ENCODE results near the gene PRPH2.

The PRPH2 gene

GRCh38 chr6:42722497-42722896, at the start of gene PRPH2:
Gene PRPH2 (minus strand): TSS chr6:42722597. CDS start chr6:42722334, 263 bp downstream.
- no peak for DNase-seq (ENCODE audit: low spot score)

GRCh38 chr6:42771741-42772100, 49.3 kb upstream of the PRPH2 start:
- DNase-seq (ENCODE audit: low spot score) = no peak

- DNase-seq (ENCODE audit: low spot score) = no peak
Measured at GRCh38 chr6:42769836-42770235, 47.4 kb upstream of the PRPH2 start.

GRCh38 chr6:42769051-42769450, 46.7 kb upstream of the PRPH2 start:
- no peak for DNase-seq (ENCODE audit: low spot score)

GRCh38 chr6:42766163-42766670, 43.8 kb upstream of the PRPH2 start:
- DNase-seq (ENCODE audit: low spot score) = no peak

- no peak for DNase-seq (ENCODE audit: low spot score)
Measured at GRCh38 chr6:42764911-42765648, 42.7 kb upstream of the PRPH2 start.

- DNase-seq (ENCODE audit: low spot score) = no peak
Measured at GRCh38 chr6:42762950-42763349, 40.6 kb upstream of the PRPH2 start.

GRCh38 chr6:42762426-42762859, 40.0 kb upstream of the PRPH2 start:
- no peak for DNase-seq (ENCODE audit: low spot score)

GRCh38 chr6:42761287-42762067, 39.1 kb upstream of the PRPH2 start:
- DNase-seq (ENCODE audit: low spot score) = no peak

GRCh38 chr6:42758756-42759430, 36.5 kb upstream of the PRPH2 start:
- no peak for DNase-seq (ENCODE audit: low spot score)

GRCh38 chr6:42756722-42757121, 34.3 kb upstream of the PRPH2 start:
- DNase-seq (ENCODE audit: low spot score) = no peak

GRCh38 chr6:42754759-42755158, 32.4 kb upstream of the PRPH2 start:
- no peak for DNase-seq (ENCODE audit: low spot score)

GRCh38 chr6:42751055-42751454, 28.7 kb upstream of the PRPH2 start:
- DNase-seq (ENCODE audit: low spot score) = no peak

GRCh38 chr6:42748203-42748898, 26.0 kb upstream of the PRPH2 start:
- DNase-seq (ENCODE audit: low spot score) = no peak

- peak; percentile 90 for DNase-seq (ENCODE audit: low spot score)
Measured at GRCh38 chr6:42746463-42747391, 24.3 kb upstream of the PRPH2 start.

GRCh38 chr6:42745640-42746462, 23.5 kb upstream of the PRPH2 start, which contains the start of gene TBCC:
Gene TBCC (minus strand): TSS chr6:42746103. CDS start chr6:42746073, 30 bp downstream.
- DNase-seq (ENCODE audit: low spot score) = peak; percentile 97

- peak; percentile 64 for DNase-seq (ENCODE audit: low spot score)
Measured at GRCh38 chr6:42745083-42745639, 22.8 kb upstream of the PRPH2 start.

- no peak for DNase-seq (ENCODE audit: low spot score)
Measured at GRCh38 chr6:42744351-42744893, 22.0 kb upstream of the PRPH2 start.

Measured in ecto neural progenitor cell (in vitro differentiated cells).